ENCODE results near the gene DTD1. TPM values are rescaled to one million over a fixed set of nuclear protein-coding genes. Genes with fewer than 3 reads are reported as not detected.
A peak's percentile ranks its signal among the peaks of the same experiment; 100 is the strongest.

DTD1 gene
- 10 to 100 TPM; 12.1 to 20.8 (median 15.6) TPM for total RNA-seq
- polyA plus RNA-seq, result 10 to 100 TPM in 1 of 2 donors, 1 to 10 TPM in 1; 8.0 to 30.3 TPM
- long read RNA-seq, donor 1, full-length matches to known transcripts, result 14 of 15 reads
- long read RNA-seq, donor 1, partial matches to known transcripts, result 1 of 15 reads
- long read RNA-seq, donor 1, other reads (novel, unspliced or antisense), result 0 of 15 reads
- long read RNA-seq, donor 2, transcript DTD1-201 (6 exons, 1,387 nt), result major isoform, 40 of 42 reads
- long read RNA-seq, donor 2, partial matches to known transcripts, result 1 of 42 reads
- long read RNA-seq, donor 2, other reads (novel, unspliced or antisense), result 1 of 42 reads
- long read RNA-seq, donor 3, transcript DTD1-201 (6 exons, 1,387 nt), result major isoform, 19 of 22 reads
- long read RNA-seq, donor 3, partial matches to known transcripts, result 3 of 22 reads
- long read RNA-seq, donor 3, other reads (novel, unspliced or antisense), result 0 of 22 reads

- Histone ChIP-seq H3K9me3 (peaks cover 0 to 5% (median 0%) of the 10 kb centered on the region in 12 donors), H3K36me3 (no peaks in the 10 kb centered on the region), H3K4me1 (peaks cover 0 to 16% (median 6%) of the 10 kb centered on the region in 12 donors), H3K27ac (peak within 1 kb of the TSS in 11 of 12 donors; percentile 65 to 90 (median 80)), H3K27me3 (no peaks in the 10 kb centered on the region), H3K4me3 (peak within 1 kb of the TSS; percentile 71 to 98 (median 88))
- intact Hi-C loops (cut with DNase I), result loop anchor here in 4 of 10 donors (1.0 to 10.0 kb wide), 4 partner anchors 21 to 1073 kb away; partner anchors contain the start of genes SMIM26 (in 2 of the 4) and ZNF133 (in 1 of the 4)
- DNase-seq (peak; percentile 93 to 98 (median 96)), ATAC-seq (peak; percentile 87 to 99 (median 98))
- peak in 1 of 2 donors; percentile 62 for TF ChIP-seq POLR2A (IDR thresholded peaks at IDR 0.05)
- TF ChIP-seq CTCF (IDR thresholded peaks at IDR 0.05), result peak; percentile 54 to 88 (median 72)
- 0% methylated on average over 22 to 88 of the region's 88 CpGs for WGBS, 4 donors
Observed at GRCh38 chr20:18587665-18588573, at the start of gene DTD1. DTD1 (plus strand) TSS chr20:18588054; CDS start chr20:18588073, 19 bp downstream.

- intact Hi-C loops (cut with DNase I), result loop anchor here in 1 of 10 donors (10.0 kb wide), 1 partner anchor 57 kb away; no protein-coding TSS in a partner anchor
- WGBS, 4 donors, result 91 to 96% (median 93%) methylated on average over 5 of the region's 5 CpGs
- no peak overlapping the region for H3K27ac ChIP-seq
- H3K36me3 ChIP-seq, result peaks cover 0 to 91% (median 78%) of the 10 kb centered on the region in 9 donors
- no peak for DNase-seq
- no peak for ATAC-seq
- TF ChIP-seq CTCF (IDR thresholded peaks at IDR 0.05) (no peak), POLR2A (IDR thresholded peaks at IDR 0.05) (no peak)
- H3K4me1 ChIP-seq, result no peaks in the 10 kb centered on the region
- no peak overlapping the region for H3K4me3 ChIP-seq
- H3K9me3 ChIP-seq, result no peaks in the 10 kb centered on the region
- no peaks in the 10 kb centered on the region for H3K27me3 ChIP-seq
Observed at GRCh38 chr20:18541741-18542140, 46.1 kb upstream of the DTD1 start.

GRCh38 chr20:18543216-18543615 is 44.6 kb upstream of the DTD1 start:
- WGBS, 4 donors, result 92 to 96% (median 95%) methylated on average over 4 of the region's 4 CpGs
- no peaks in the 10 kb centered on the region for H3K9me3 ChIP-seq
- TF ChIP-seq POLR2A (IDR thresholded peaks at IDR 0.05) (no peak), CTCF (IDR thresholded peaks at IDR 0.05) (no peak)
- H3K27ac ChIP-seq, result no peak overlapping the region
- intact Hi-C loops (cut with DNase I), result loop anchor here in 1 of 10 donors (10.0 kb wide), 1 partner anchor 58 kb away; no protein-coding TSS in a partner anchor
- H3K27me3 ChIP-seq, result no peaks in the 10 kb centered on the region
- H3K36me3 ChIP-seq, result peaks cover 0 to 96% (median 91%) of the 10 kb centered on the region in 9 donors
- H3K4me1 ChIP-seq, result no peaks in the 10 kb centered on the region
- DNase-seq (no peak), ATAC-seq (no peak)
- no peak overlapping the region for H3K4me3 ChIP-seq

Measured in heart left ventricle (tissue), 16 donors.